SK-N-SH (cell line): ENCODE results near the gene BABAM2. TPM values are rescaled to one million over a fixed set of nuclear protein-coding genes. Genes with fewer than 3 reads are reported as not detected.

Experiments used
- CTCF ChIA-PET: fragments of 300-600, 350-600 bp; formaldehyde crosslinking; extraction: SDS; loops from one replicate; lab custom pipeline; 2021; lab: Yijun Ruan, JAX
- POLR2A ChIA-PET: fragments of 350-600 bp; sonication (Branson Sonifier 250); formaldehyde crosslinking; extraction: SDS; loops from one replicate; lab custom pipeline; 2020; ENCODE audit warnings: antibody characterized with exemption, inconsistent platforms; lab: Yijun Ruan, JAX
- DNase-seq: peaks from one replicate; pipeline ENCODE4 v3.0.0; 2012
- H2AFZ ChIP-seq: fragments of 200-600 bp; sonication (generic); 2 replicates; pipeline ENCODE4 v1.8.1; 2016; ENCODE audit warnings: antibody characterized with exemption, mild to moderate bottlenecking, low read depth
- H3F3A ChIP-seq: fragments of 200-600 bp; sonication (generic); replicated peaks from 2 replicates; pipeline ENCODE3; 2016; ENCODE audit warnings: antibody characterized with exemption, mild to moderate bottlenecking; ENCODE audit not compliant: insufficient read depth
- H3K27ac ChIP-seq, 2 experiments: fragments of 200-500 bp in 1 of 2; fragments of 200-600 bp in 1 of 2; sonication (Bioruptor generic) in 1 of 2; sonication (generic), shearing (Covaris generic) in 1 of 2; 2 replicates each; pipeline versions ENCODE4 v1.5.1 to v1.6.1; 2014 to 2016; ENCODE audit warnings: low read depth in 2 of 2, inconsistent platforms in 1 of 2, low read length in 1 of 2, mild to moderate bottlenecking in 1 of 2, mixed read lengths in 1 of 2
- H3K27me3 ChIP-seq: fragments of 200-600 bp; sonication (generic), shearing (Covaris generic); 2 replicates; pipeline ENCODE4 v1.6.1; 2016; ENCODE audit warnings: mixed run types; ENCODE audit not compliant: insufficient read depth
- H3K36me3 ChIP-seq, 2 experiments: fragments of 200-500 bp in 1 of 2; fragments of 200-600 bp in 1 of 2; sonication (Bioruptor generic) in 1 of 2; sonication (generic) in 1 of 2; replicated peaks in 1 of 2; 2 replicates each; pipeline versions ENCODE3 to v1.5.1; 2014 to 2016; ENCODE audit warnings: low read length in 1 of 2, mild to moderate bottlenecking in 1 of 2; ENCODE audit not compliant: insufficient read depth in 2 of 2, control insufficient read depth in 1 of 2
- H3K4me1 ChIP-seq, 2 experiments: fragments of 200-500 bp in 1 of 2; fragments of 200-600 bp in 1 of 2; sonication (Bioruptor generic) in 1 of 2; sonication (generic), shearing (Covaris generic) in 1 of 2; 2 replicates each; pipeline versions ENCODE4 v1.5.1 to v1.6.1; 2014 to 2016; ENCODE audit warnings: low read depth in 1 of 2, low read length in 1 of 2, mixed run types in 1 of 2; ENCODE audit not compliant: insufficient read depth in 2 of 2, control insufficient read depth in 1 of 2
- H3K4me2 ChIP-seq: fragments of 200-600 bp; sonication (generic), shearing (Covaris generic); 2 replicates; pipeline ENCODE4 v1.6.1; 2017; ENCODE audit warnings: mixed run types
- H3K4me3 ChIP-seq, 2 experiments: fragments of 200-500 bp in 1 of 2; fragments of 200-600 bp in 1 of 2; sonication (Bioruptor generic) in 1 of 2; sonication (generic), shearing (Covaris generic) in 1 of 2; 2 replicates each; pipeline versions ENCODE4 v1.5.1 to v1.8.1; 2014 to 2016; ENCODE audit warnings: low read depth in 2 of 2, inconsistent platforms in 1 of 2, low read length in 1 of 2, mild to moderate bottlenecking in 1 of 2, mixed read lengths in 1 of 2, moderate library complexity in 1 of 2
- H3K79me2 ChIP-seq: fragments of 200-600 bp; sonication (generic); 2 replicates; pipeline ENCODE4 v1.8.1; 2017; ENCODE audit warnings: mild to moderate bottlenecking; ENCODE audit not compliant: insufficient read depth
- H3K9ac ChIP-seq: fragments of 200-600 bp; sonication (generic); 2 replicates; pipeline ENCODE4 v1.6.1; 2017; ENCODE audit warnings: mixed run types
- H3K9me2 ChIP-seq: fragments of 200-600 bp; sonication (generic); 2 replicates; pipeline ENCODE4 v1.6.1; 2017; ENCODE audit warnings: mixed run types
- H3K9me3 ChIP-seq: fragments of 200-600 bp; sonication (generic); 2 replicates; pipeline ENCODE4 v1.6.1; 2017; ENCODE audit warnings: mixed run types, mild to moderate bottlenecking, moderate library complexity
- H4K20me1 ChIP-seq: fragments of 200-600 bp; sonication (generic); 2 replicates; pipeline ENCODE4 v1.6.1; 2017; ENCODE audit warnings: mild to moderate bottlenecking, mixed run types; ENCODE audit not compliant: insufficient read depth
- EP300 ChIP-seq, 2 experiments: IDR thresholded peaks; 2 replicates each; pipeline versions ENCODE4 v1.4.0 to v1.6.1; 2012; ENCODE audit warnings: borderline replicate concordance in 1 of 2, low read depth in 1 of 2, low read length in 1 of 2
- FOSL2 ChIP-seq: IDR thresholded peaks from 2 replicates; pipeline ENCODE4 v1.4.0; 2012; ENCODE audit warnings: low read depth, mild to moderate bottlenecking, moderate library complexity, borderline replicate concordance
- FOXJ3 ChIP-seq: sonication (generic); formaldehyde crosslinking; IDR thresholded peaks from 2 replicates; pipeline ENCODE4 v1.5.1; 2020; ENCODE audit warnings: mild to moderate bottlenecking, missing genetic modification reagents
- JUND ChIP-seq: IDR thresholded peaks from 2 replicates; pipeline ENCODE4 v1.4.0; 2012
- NFIC ChIP-seq: IDR thresholded peaks from 2 replicates; pipeline ENCODE4 v1.4.0; 2012; ENCODE audit warnings: borderline replicate concordance
- RFX5 ChIP-seq: IDR thresholded peaks from 2 replicates; pipeline ENCODE4 v1.6.1; 2012; ENCODE audit warnings: mild to moderate bottlenecking, improper control_type of control experiment, low read length
- RXRA ChIP-seq: IDR thresholded peaks from 2 replicates; pipeline ENCODE4 v1.4.0; 2012; ENCODE audit warnings: low read depth, mild to moderate bottlenecking, borderline replicate concordance
- SMC3 ChIP-seq: IDR thresholded peaks from 2 replicates; pipeline ENCODE4 v1.6.1; 2012; ENCODE audit warnings: low read depth, low read length, improper control_type of control experiment
- TCF12 ChIP-seq: IDR thresholded peaks from 2 replicates; pipeline ENCODE4 v1.4.0; 2012
- YY1 ChIP-seq: IDR thresholded peaks from 2 replicates; pipeline ENCODE4 v1.4.0; 2012; ENCODE audit warnings: low read depth, mild to moderate bottlenecking
- ZBTB33 ChIP-seq: IDR thresholded peaks from 2 replicates; pipeline ENCODE4 v1.4.0; 2012; ENCODE audit warnings: low read depth, borderline replicate concordance
- WGBS: methylation state at CpG from one replicate; pipeline ENCODE4 v1.1.6; 2017; ENCODE audit warnings: low lambda C conversion rate; 5-methylcytosine and 5-hydroxymethylcytosine counted together
- polyA plus RNA-seq, 3 experiments: library from polyadenylated mRNA; depleted of rRNA; stranded (reverse); fragments of >200 nt; gene quantifications; 2 replicates each; pipeline ENCODE4 v1.2.3, GENCODE V29; 2012

BABAM2 gene
- polyA plus RNA-seq, 1 of the 3 experiments (the other 2 are of a cell fraction) = 34.0 TPM

GRCh38 chr2:27988718-27989117 lies 98.2 kb downstream of the BABAM2 start:
- no peak overlapping the region for H3K27ac ChIP-seq
- H3K4me1 ChIP-seq = peaks cover 2 to 8% of the 10 kb centered on the region in 2 experiments; a peak in 3 of 4 replicates
- H3K27me3 ChIP-seq = no peaks in the 10 kb centered on the region
- no peaks in the 10 kb centered on the region for H3K9me2 ChIP-seq
- DNase-seq = no peak
- TF ChIP-seq TCF12 = no peak
- no peak for TF ChIP-seq YY1
- no peak for TF ChIP-seq FOXJ3
- TF ChIP-seq NFIC = no peak
- no peak for TF ChIP-seq RXRA
- no peak for TF ChIP-seq EP300 (IDR thresholded peaks at IDR 0.05; ENCODE audit: borderline replicate concordance in 1 of 2, low read depth in 1 of 2, low read length in 1 of 2)
- no peak for TF ChIP-seq JUND
- H3K4me2 ChIP-seq = no peak overlapping the region
- no peak overlapping the region for H3K9ac ChIP-seq
- no peak overlapping the region for H3K4me3 ChIP-seq
- CTCF ChIA-PET = interaction anchor here (1.3 kb wide), 1 partner anchor 235 kb away, joined by 3 read pairs; no protein-coding TSS in a partner anchor
- H3F3A ChIP-seq = no peaks in the 10 kb centered on the region
- WGBS = 92% methylated on average over 2 of the region's 2 CpGs
- no peaks in the 10 kb centered on the region for H3K36me3 ChIP-seq
- no peaks in the 10 kb centered on the region for H3K9me3 ChIP-seq
- no peak overlapping the region for H2AFZ ChIP-seq
- H4K20me1 ChIP-seq = no peaks in the 10 kb centered on the region
- H3K79me2 ChIP-seq = no peaks in the 10 kb centered on the region
- POLR2A ChIA-PET = no interaction called here

GRCh38 chr2:27989149-27989548 lies 98.6 kb downstream of the BABAM2 start:
- H3F3A ChIP-seq = no peaks in the 10 kb centered on the region
- H3K9me2 ChIP-seq = no peaks in the 10 kb centered on the region
- H3K4me1 ChIP-seq = peaks cover 2 to 9% of the 10 kb centered on the region in 2 experiments; a peak in 3 of 4 replicates
- no peak overlapping the region for H3K27ac ChIP-seq
- ChIA-PET POLR2A (no interaction called here), CTCF (interaction anchor here (0.6 to 1.3 kb wide), 2 partner anchors 26 to 235 kb away, joined by 3 read pairs; no protein-coding TSS in a partner anchor)
- H3K36me3 ChIP-seq = no peaks in the 10 kb centered on the region
- H3K79me2 ChIP-seq = no peaks in the 10 kb centered on the region
- H4K20me1 ChIP-seq = no peaks in the 10 kb centered on the region
- H3K27me3 ChIP-seq = no peaks in the 10 kb centered on the region
- TF ChIP-seq FOSL2 = peak; percentile 16; the same call in 1 of the 2 replicates
- TF ChIP-seq SMC3 = no peak
- H3K9ac ChIP-seq = no peak overlapping the region
- no peak overlapping the region for H2AFZ ChIP-seq
- H3K4me2 ChIP-seq = no peak overlapping the region
- H3K4me3 ChIP-seq = no peak overlapping the region
- WGBS = 81% methylated on average over 2 of the region's 2 CpGs
- no peak for DNase-seq
- H3K9me3 ChIP-seq = no peaks in the 10 kb centered on the region

- TF ChIP-seq ZBTB33 (no peak), RFX5 (no peak), RXRA (no peak)
- TF ChIP-seq, all 33 proteins: peak for 0
- no peak for DNase-seq
These were observed 99.6 kb downstream of the BABAM2 start for GRCh38 chr2:27990030-27990590.

More at GRCh38 chr2:27990030-27990590, 99.6 kb downstream of the BABAM2 start:
- H3K4me3 ChIP-seq = no peak overlapping the region
- H3K27me3 ChIP-seq = no peaks in the 10 kb centered on the region
- H3K4me1 ChIP-seq = peaks cover 2 to 9% of the 10 kb centered on the region in 2 experiments; a peak in 3 of 4 replicates
- no peak overlapping the region for H2AFZ ChIP-seq
- H3K4me2 ChIP-seq = no peak overlapping the region
- WGBS = 94% methylated on average over 4 of the region's 4 CpGs
- no peaks in the 10 kb centered on the region for H3F3A ChIP-seq
- no peaks in the 10 kb centered on the region for H3K9me2 ChIP-seq
- H3K9me3 ChIP-seq = no peaks in the 10 kb centered on the region
- no peaks in the 10 kb centered on the region for H3K36me3 ChIP-seq
- CTCF ChIA-PET = no interaction called here
- no peaks in the 10 kb centered on the region for H3K79me2 ChIP-seq
- H3K9ac ChIP-seq = no peak overlapping the region
- no peaks in the 10 kb centered on the region for H4K20me1 ChIP-seq
- H3K27ac ChIP-seq = no peak overlapping the region
- POLR2A ChIA-PET = no interaction called here
